NOMO-1 (cell line): Measurements from ENCODE around the gene FHL3.

Experiments used
- DNase-seq, 2 experiments: peaks; one replicate each; lab custom pipeline; 2025; ENCODE audit not compliant: unreplicated experiment in 2 of 2; lab: John Stamatoyannopoulos, UW

The FHL3 gene

GRCh38 chr1:38005195-38006007 lies at the start of gene FHL3:
Gene FHL3, minus strand, starts transcription at chr1:38005514. Its CDS starts 6,102 bp downstream, at chr1:37999412.
- DNase-seq: peak; percentile 32 to 62

GRCh38 chr1:38053416-38054091 lies 48.2 kb upstream of the FHL3 start:
- DNase-seq: no peak

DNA sequence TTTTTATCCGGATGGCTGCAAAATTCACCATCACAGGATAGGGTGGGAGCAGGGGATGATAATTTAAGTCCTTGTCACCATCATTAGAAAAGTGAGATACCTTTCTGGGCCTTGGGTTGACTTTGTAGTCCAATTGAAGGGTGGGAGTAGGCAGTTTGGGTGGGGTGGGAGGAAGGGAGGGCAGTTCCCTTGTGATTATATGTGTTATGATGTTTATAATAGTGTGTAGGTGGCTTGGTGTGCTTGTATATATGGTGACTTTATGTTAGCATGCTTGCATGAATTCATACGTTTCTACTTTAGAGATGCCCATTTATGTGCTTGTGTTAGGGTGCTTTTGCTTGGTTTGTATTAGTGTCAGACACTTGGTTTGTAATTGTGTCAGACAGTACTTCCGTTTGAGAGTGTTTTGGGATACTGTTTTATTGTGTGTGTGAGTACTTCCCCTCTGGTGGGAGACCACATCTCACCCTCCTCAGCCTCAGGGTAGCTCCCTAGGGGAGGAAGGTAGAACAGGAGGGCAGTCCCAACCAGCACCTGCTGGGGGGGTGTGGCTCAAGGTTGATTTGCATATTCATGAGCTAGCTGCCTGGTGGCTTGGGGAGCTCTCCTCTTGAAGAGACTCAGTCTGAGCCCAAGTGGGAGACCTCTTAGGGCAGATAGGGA lies 47.6 kb upstream of the FHL3 start:
- no peak for DNase-seq

GRCh38 chr1:38051079-38051543 lies 45.8 kb upstream of the FHL3 start:
- DNase-seq: no peak

DNA sequence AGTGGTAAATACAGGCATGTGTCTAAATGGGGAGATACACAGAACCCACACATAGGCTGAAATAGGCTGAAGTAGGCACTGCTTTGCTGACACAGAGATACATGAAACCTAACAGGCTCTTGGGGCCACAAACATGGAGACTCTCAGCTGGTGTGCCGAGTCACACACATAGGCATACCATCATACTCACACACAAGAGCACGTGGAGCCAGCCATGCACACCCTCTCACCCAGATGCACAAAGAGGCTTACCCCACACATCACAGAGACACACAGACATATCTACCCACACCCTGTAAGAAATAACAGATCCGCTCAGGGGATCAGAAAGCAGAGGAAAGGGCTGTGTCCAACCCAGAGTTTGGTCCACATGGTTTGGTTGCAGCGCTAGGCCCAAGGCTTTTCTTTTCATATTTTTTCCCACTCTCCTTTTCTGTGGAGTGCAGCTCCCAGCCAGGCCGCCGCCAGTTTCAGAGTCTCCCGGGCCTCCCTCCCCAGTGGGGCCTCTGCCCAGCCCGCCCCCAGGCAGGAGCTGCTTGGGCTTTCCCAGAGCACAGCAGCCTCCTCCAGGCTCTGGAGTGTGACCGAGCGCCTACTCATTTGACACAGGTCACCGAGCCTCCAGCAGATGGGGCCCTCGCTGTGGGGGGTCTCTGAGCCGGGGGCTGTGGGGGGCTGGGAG lies 45.2 kb upstream of the FHL3 start:
- DNase-seq: no peak

DNA sequence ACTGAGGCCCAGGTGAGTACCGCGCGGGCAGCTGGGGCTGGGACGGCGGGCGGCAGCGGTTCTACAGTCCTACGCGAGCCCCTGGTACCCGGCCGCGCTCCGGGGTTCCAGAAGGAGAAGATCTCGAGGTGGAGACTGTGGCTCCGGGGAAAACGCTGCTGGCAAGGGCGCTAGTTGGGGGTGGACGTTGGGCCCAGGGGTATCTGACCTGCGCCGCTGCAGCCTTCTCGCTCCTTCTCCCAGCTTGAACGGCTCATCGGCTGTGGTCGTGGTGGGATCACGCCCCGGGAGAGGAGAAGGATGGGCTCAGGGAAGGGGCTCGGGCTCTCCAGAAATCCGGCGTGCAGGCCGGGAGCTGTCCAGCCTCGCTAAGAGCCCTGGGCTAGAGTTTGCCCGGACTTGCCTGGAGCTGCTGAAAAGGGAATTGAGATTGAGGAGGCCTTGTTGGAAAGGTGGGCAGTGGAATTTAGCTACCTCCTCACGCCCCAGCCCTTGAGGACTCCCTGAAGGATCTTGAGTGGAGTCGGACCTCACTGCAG lies 42.4 kb upstream of the FHL3 start:
- DNase-seq: no peak

DNA sequence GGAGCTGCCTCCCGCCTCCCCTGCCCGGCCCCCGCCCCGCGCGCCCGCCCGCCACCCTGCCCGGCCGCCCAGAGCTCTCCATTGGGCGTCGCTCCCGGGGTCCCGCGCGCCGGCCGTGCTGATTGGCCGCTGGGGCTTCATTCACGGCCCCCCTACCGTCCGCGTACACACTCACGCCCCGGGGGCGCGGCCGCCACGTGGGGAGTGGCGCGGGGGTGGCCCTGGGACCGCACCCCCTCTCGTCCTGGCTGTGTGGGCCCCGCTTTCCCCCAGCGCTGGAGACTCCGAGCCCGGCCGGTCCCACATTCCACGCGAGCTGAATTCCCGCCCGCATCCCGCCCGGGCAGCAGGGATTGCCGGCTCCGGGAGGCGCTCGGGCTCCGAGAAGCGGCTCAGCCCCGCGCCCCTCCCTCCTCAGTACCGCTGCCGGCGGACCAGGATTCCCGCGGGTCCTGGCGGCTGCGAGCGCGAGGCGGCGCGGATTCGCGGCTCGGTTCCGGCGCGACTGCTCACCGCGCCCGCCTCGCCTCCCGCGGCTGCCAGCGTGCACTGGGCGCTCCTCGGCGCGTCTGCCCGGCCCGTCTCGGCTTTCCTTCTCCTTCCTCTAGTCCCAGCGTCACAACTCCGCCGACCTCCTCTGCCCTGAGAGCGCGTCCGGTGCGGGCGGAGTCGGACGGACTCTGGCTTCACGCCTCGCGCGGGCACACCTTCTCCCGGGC lies 41.7 kb upstream of the FHL3 start:
- DNase-seq: peak; percentile 56 to 78

- DNase-seq: no peak
These were observed 41.1 kb upstream of the FHL3 start, which contains the start of gene POU3F1 for GRCh38 chr1:38046333-38046883. Gene POU3F1, minus strand, starts transcription at chr1:38046793. Its CDS starts 50 bp downstream, at chr1:38046743.

DNA sequence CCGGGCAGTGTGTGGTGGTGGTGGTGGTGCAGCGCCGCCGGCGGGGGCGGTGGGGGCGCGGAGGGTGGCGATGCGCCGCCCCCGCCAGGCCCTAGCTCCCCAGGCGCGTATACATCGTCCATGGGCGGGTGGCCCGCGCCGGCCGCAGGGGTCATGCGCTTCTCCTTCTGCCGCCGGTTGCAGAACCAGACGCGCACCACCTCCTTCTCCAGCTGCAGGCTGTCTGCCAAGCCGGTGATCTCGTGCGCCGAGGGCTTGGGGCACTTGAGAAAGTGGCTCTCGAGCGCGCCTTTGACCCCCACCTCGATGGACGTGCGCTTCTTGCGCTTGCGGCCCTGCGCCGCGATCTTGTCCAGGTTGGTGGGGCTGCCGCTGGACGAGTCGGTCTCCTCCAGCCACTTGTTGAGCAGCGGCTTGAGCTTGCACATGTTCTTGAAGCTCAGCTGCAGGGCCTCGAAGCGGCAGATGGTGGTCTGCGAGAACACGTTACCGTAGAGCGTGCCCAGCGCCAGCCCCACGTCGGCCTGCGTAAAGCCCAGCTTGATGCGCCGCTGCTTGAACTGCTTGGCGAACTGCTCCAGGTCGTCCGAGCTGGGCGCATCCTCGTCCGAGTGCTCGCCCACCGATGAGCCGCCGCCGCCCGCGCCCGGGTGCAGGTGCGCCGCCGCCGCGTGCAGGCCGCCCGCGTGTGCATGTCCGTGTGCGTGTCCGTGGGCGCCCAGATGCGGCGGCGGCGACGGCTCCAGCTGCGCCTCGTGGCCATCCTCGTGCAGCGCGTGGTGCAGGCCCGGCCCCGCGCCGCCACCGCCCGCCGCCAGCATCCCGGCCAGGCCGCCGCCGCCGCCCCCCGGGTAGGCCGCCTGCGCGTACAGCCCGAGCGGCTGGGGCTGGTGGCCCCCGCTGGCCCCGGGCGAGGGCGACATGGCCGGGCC lies 40.4 kb upstream of the FHL3 start:
- no peak for DNase-seq

GRCh38 chr1:38044221-38045215 lies 39.2 kb upstream of the FHL3 start:
- no peak for DNase-seq

DNA sequence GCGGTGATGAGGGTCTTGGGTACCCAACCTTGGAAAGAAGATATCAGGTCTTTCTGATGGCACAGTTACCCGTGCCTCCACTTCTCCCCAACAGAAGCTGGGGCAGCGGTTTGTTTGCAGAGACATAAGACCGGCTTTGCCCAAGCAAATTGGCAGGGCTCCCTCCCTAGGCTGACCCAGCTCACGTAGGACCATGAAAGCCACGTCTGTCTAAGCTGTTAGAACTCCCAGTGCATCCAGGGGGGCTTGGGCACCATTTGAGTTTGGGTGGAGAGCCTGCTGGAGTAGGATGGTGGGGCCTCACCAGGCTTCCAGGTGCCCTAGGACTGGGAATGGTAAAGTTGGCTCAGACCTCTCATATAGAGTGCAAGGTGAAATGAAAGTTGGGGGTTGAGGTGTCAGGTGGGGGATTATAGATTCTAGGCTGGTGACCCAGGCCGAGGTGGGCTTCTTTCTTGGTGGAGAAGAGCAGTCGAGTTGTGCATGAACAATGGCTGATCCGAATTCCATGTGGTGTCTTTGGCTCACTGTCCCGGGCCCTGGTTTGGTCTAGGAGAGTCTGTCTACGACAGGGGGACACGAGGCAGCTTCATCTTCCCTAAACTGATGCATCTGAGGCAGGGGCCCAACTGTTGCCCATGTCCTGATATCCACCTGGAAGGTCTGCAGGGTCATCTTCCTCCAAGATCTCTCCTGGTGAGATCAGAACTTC lies 37.9 kb upstream of the FHL3 start:
- no peak for DNase-seq

GRCh38 chr1:38041936-38042834 lies 36.9 kb upstream of the FHL3 start:
- DNase-seq: no peak

DNA sequence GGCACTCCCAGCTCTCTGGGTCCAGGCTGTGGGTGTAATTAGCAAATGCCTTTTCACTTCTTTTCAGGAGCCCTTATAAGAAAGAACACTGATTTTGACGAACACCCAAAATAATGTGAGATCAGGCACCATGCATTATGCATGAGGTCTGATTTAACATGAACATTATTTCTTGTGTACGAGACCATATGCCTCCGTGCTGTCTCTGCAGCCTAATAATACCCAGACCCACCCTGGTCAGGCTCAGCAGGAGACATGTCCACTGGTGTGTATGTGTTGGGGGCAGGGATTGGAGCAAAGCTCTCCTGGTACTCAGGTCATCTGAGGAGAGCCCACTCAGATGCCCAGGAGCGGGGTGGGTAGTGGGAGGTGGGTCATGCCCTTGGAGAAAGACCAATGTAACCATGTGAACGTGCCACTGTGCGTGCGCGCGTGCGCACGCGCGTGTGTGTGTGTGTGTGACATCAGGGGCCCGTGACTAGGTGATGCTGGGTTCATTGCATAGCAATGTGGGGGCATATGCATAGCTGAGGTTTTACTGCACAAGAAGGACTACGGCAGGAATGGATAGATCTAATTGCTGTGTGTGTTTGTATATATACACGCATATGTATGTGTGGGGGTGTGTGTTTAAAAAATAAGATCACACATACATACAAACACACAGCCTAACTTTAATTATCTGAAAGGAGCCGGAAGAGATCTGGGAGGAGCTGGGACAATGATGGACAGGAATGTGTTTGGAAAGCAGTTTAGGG lies 34.2 kb upstream of the FHL3 start:
- no peak for DNase-seq

GRCh38 chr1:38038861-38039260 lies 33.5 kb upstream of the FHL3 start:
- no peak for DNase-seq
